GM12878 (cell line): ENCODE data around the gene MALRD1. TPM values are rescaled to one million over a fixed set of nuclear protein-coding genes. Genes with fewer than 3 reads are reported as not detected.

ENCODE experiments used
- ATAC-seq: fragments of 200-7000 bp; cut with Tn5 transposase; 3 replicates; pipeline ENCODE4 v1.9.1; 2020; ENCODE audit warnings: mild to moderate bottlenecking, moderate library complexity
- BruUV-seq: library from RNA; stranded (reverse); fragments of 400-500 nt; replicated peaks from 2 replicates; lab custom pipeline; 2021; lab: Mats Ljungman, UMichigan
- CTCF ChIA-PET: fragments of 300-600 bp; sonication (Branson Sonifier 250); formaldehyde crosslinking; extraction: SDS; loops from one replicate; lab custom pipeline; 2021; ENCODE audit warnings: inconsistent platforms; lab: Yijun Ruan, JAX
- POLR2A ChIA-PET: fragments of 350-600 bp; formaldehyde crosslinking; extraction: SDS; loops from one replicate; lab custom pipeline; 2021; ENCODE audit warnings: inconsistent platforms; lab: Charles Lee
- RAD21 ChIA-PET: fragments of 300-600 bp; sonication (Branson Sonifier 250); formaldehyde crosslinking; loops from one replicate; lab custom pipeline; 2023; ENCODE audit warnings: antibody characterized with exemption; ENCODE audit not compliant: unreplicated experiment; lab: Charles Lee
- SMC1A ChIA-PET: fragments of 300-600 bp; sonication (Branson Sonifier 250); formaldehyde crosslinking; loops from one replicate; lab custom pipeline; 2023; ENCODE audit not compliant: unreplicated experiment, uncharacterized antibody; lab: Charles Lee
- DNase-seq: peaks from one replicate; pipeline ENCODE4 v3.0.0-alpha.2; 2011; ENCODE audit warnings: low read depth, low spot score
- FAIRE-seq: peaks from 3 replicates; lab custom pipeline; 2011; peaks lifted over from hg19 to GRCh38; lab: Jason Lieb, UNC
- H2AFZ ChIP-seq: 2 replicates; pipeline ENCODE4 v1.6.0; 2011; ENCODE audit warnings: low read depth, low read length, control low read depth; ENCODE audit not compliant: control insufficient read depth
- H3K27ac ChIP-seq: 2 replicates; pipeline ENCODE4 v1.5.1; 2011; ENCODE audit warnings: control low read depth; ENCODE audit not compliant: control insufficient read depth, insufficient read depth
- H3K27me3 ChIP-seq, 2 experiments: replicated peaks in 1 of 2; 2 replicates each; pipeline versions ENCODE4 v1.6.0 to v1.6.1; 2011; ENCODE audit warnings: low read length in 1 of 2; ENCODE audit not compliant: control insufficient read depth in 2 of 2, insufficient read depth in 2 of 2
- H3K36me3 ChIP-seq, 2 experiments: 2 replicates each; pipeline ENCODE4 v1.5.1; 2011; ENCODE audit warnings: low read length in 1 of 2; ENCODE audit not compliant: control insufficient read depth in 2 of 2, insufficient read depth in 2 of 2
- H3K4me1 ChIP-seq: 2 replicates; pipeline ENCODE4 v1.6.1; 2011; ENCODE audit warnings: mild to moderate bottlenecking, low read length, moderate library complexity, mixed read lengths; ENCODE audit not compliant: control insufficient read depth, insufficient read depth
- H3K4me2 ChIP-seq: 2 replicates; pipeline ENCODE4 v1.6.0; 2011; ENCODE audit warnings: control low read depth; ENCODE audit not compliant: control insufficient read depth, insufficient read depth
- H3K4me3 ChIP-seq: fragments of 200-600 bp; sonication (generic); 2 replicates; pipeline ENCODE4 v1.5.1; 2016
- H3K79me2 ChIP-seq: 2 replicates; pipeline ENCODE4 v1.6.0; 2011; ENCODE audit warnings: low read length; ENCODE audit not compliant: control insufficient read depth, insufficient read depth
- H3K9ac ChIP-seq: 2 replicates; pipeline ENCODE4 v1.8.0; 2011; ENCODE audit warnings: low read length, control low read depth, mixed read lengths; ENCODE audit not compliant: control insufficient read depth, insufficient read depth
- H3K9me3 ChIP-seq: replicated peaks from 3 replicates; pipeline ENCODE4 v1.5.1; 2011; ENCODE audit warnings: mild to moderate bottlenecking, low read length; ENCODE audit not compliant: control insufficient read depth, insufficient read depth
- H4K20me1 ChIP-seq: 2 replicates; pipeline ENCODE4 v1.6.0; 2011; ENCODE audit not compliant: control insufficient read depth, insufficient read depth
- BACH1 ChIP-seq: fragments of 450-650 bp; IDR thresholded peaks from 2 replicates; pipeline ENCODE4 v1.6.1; 2017; ENCODE audit warnings: mild to moderate bottlenecking, borderline replicate concordance
- MXI1 ChIP-seq: fragments of 150-350 bp; IDR thresholded peaks from 2 replicates; pipeline ENCODE4 v1.6.1; 2011; ENCODE audit warnings: low read depth, mild to moderate bottlenecking, inconsistent platforms, low read length, improper control_type of control experiment
- RELA ChIP-seq: fragments of 450-650 bp; IDR thresholded peaks from 2 replicates; pipeline ENCODE4 v1.8.0; 2014; ENCODE audit warnings: borderline replicate concordance; ENCODE audit not compliant: partially characterized antibody
- SMAD1 ChIP-seq: fragments of 450-650 bp; IDR thresholded peaks from 2 replicates; pipeline ENCODE4 v1.6.1; 2018; ENCODE audit warnings: mild to moderate bottlenecking, low read depth; ENCODE audit not compliant: partially characterized antibody
- WGBS: methylation state at CpG from one replicate; pipeline ENCODE4 v1.1.6; 2016; ENCODE audit warnings: low lambda C conversion rate; ENCODE audit not compliant: insufficient replicate concordance, insufficient coverage; ENCODE audit errors: missing lambda C conversion rate; 5-methylcytosine and 5-hydroxymethylcytosine counted together
- in situ Hi-C: fragments of 300-500 bp; cut with MboI; formaldehyde crosslinking; loops from 9 replicates; pipeline ENCODE4 v1.14.3; 2018; ENCODE audit warnings: mixed read lengths
- intact Hi-C: fragments of 100-400 bp; cut with micrococcal nuclease; formaldehyde crosslinking; loops from one replicate; pipeline ENCODE4 v1.14.2; 2022; ENCODE audit not compliant: unreplicated experiment
- polyA plus RNA-seq, 11 experiments: library from polyadenylated mRNA; depleted of rRNA in 4 of 11; unstranded in 6 of 11; stranded (reverse) in 5 of 11; fragments of >200 nt; fragmentation: Nextera tagmentation in 4 of 11; fragmentation: Illumina TruSeq in 1 of 11; extraction: Ambion mirVana in 4 of 11; extraction: Trizol in 1 of 11; gene quantifications; 1 replicate in 1 of 11; 2 replicates in 10 of 11; pipeline versions ENCODE4 v1.2.1 to v1.2.3, GENCODE V29; 2011 to 2016; ENCODE audit warnings: inconsistent platforms in 2 of 11, missing spikeins in 2 of 11, low read depth in 1 of 11
- total RNA-seq, 4 experiments: library from RNA; depleted of rRNA in 3 of 4; stranded (reverse); fragments of >200 nt in 3 of 4; fragmentation: Illumina TruSeq in 1 of 4; extraction: Trizol in 1 of 4; gene quantifications; 2 replicates each; pipeline versions ENCODE4 v1.2.1 to v1.2.3, GENCODE V29; 2013 to 2021
- TF ChIP-seq, protein P1 (sequence below): fragments of 150-350 bp; IDR thresholded peaks from 2 replicates; pipeline ENCODE4 v1.6.1; 2014; ENCODE audit warnings: mild to moderate bottlenecking, low read depth, low read length
- TF ChIP-seq, protein P2 (sequence below): fragments of 450-650 bp; IDR thresholded peaks from 2 replicates; pipeline ENCODE4 v1.6.1; 2017; ENCODE audit warnings: mild to moderate bottlenecking, moderate library complexity
- TF ChIP-seq, protein P3 (sequence below): IDR thresholded peaks from 2 replicates; pipeline ENCODE4 v1.6.1; 2012; ENCODE audit warnings: low read depth, low read length, improper control_type of control experiment

MALRD1 gene
- total and polyA plus RNA-seq, 10 of the 15 experiments (the other 5 are each of a cell fraction or from before 2014, with no cell fraction given) = 0.12 to 6.6 (median 0.26) TPM; not detected in 2

DNA sequence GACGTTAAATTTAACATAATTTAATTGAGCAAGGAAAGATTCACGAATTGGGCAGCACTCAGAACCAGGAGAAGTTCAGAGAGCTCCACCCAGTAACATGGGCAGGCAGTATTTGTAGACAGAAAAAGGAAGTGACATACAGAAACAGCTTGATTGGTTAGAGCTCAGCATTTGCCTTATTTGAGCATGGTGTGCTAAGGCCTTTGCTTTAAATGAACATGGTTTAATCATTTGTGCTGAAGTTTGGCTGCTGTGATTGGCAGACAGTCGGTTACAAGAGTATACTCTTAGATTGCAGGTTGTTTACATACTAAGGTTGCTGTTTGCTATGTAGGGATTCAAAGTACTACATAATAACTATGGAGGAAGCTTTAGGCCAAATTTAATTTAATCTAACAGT, 199.2 kb downstream of the MALRD1 start (continued):
- TF ChIP-seq MXI1 (no peak), BACH1 (no peak), SMAD1 (no peak)
- TF ChIP-seq, protein P1, sequence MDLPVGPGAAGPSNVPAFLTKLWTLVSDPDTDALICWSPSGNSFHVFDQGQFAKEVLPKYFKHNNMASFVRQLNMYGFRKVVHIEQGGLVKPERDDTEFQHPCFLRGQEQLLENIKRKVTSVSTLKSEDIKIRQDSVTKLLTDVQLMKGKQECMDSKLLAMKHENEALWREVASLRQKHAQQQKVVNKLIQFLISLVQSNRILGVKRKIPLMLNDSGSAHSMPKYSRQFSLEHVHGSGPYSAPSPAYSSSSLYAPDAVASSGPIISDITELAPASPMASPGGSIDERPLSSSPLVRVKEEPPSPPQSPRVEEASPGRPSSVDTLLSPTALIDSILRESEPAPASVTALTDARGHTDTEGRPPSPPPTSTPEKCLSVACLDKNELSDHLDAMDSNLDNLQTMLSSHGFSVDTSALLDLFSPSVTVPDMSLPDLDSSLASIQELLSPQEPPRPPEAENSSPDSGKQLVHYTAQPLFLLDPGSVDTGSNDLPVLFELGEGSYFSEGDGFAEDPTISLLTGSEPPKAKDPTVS = no peak
- TF ChIP-seq, protein P2, sequence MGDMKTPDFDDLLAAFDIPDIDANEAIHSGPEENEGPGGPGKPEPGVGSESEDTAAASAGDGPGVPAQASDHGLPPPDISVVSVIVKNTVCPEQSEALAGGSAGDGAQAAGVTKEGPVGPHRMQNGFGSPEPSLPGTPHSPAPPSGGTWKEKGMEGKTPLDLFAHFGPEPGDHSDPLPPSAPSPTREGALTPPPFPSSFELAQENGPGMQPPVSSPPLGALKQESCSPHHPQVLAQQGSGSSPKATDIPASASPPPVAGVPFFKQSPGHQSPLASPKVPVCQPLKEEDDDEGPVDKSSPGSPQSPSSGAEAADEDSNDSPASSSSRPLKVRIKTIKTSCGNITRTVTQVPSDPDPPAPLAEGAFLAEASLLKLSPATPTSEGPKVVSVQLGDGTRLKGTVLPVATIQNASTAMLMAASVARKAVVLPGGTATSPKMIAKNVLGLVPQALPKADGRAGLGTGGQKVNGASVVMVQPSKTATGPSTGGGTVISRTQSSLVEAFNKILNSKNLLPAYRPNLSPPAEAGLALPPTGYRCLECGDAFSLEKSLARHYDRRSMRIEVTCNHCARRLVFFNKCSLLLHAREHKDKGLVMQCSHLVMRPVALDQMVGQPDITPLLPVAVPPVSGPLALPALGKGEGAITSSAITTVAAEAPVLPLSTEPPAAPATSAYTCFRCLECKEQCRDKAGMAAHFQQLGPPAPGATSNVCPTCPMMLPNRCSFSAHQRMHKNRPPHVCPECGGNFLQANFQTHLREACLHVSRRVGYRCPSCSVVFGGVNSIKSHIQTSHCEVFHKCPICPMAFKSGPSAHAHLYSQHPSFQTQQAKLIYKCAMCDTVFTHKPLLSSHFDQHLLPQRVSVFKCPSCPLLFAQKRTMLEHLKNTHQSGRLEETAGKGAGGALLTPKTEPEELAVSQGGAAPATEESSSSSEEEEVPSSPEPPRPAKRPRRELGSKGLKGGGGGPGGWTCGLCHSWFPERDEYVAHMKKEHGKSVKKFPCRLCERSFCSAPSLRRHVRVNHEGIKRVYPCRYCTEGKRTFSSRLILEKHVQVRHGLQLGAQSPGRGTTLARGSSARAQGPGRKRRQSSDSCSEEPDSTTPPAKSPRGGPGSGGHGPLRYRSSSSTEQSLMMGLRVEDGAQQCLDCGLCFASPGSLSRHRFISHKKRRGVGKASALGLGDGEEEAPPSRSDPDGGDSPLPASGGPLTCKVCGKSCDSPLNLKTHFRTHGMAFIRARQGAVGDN = no peak

DNA sequence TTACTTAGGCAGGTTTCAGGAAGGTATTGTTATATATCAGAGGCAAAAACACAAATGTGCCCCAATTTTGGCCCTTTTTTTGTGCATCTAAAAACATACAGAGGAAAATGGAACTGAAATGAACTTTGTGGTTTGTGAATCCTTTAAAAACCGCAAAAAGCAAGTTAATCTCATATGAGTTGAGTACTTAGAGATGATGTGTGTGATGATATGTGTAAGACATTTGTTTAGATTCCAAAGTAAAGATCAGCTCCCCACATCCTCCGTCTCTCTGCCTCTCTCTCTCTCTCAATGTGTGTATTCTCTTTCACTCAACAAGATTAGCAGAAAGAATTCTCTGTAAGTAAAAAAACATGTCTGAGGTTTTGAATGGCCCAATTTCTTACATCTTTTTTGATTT, 201.9 kb downstream of the MALRD1 start:
- ChIA-PET RAD21 (interaction anchor here (0.9 kb wide), 1 partner anchor 12 kb away, joined by 3 read pairs; no protein-coding TSS in a partner anchor), CTCF (interaction anchor here (0.5 to 1.4 kb wide), 3 partner anchors 10 to 186 kb away, joined by 3 read pairs; no protein-coding TSS in a partner anchor), POLR2A (no interaction called here), SMC1A (interaction anchor here (0.9 to 1.1 kb wide), 2 partner anchors 53 to 266 kb away, joined by 3 read pairs; no protein-coding TSS in a partner anchor)
- ATAC-seq (peak; percentile 41), DNase-seq (no peak), FAIRE-seq (no peak)
- H3K79me2 ChIP-seq = no peaks in the 10 kb centered on the region
- WGBS = 0% methylated on average over 2 of the region's 2 CpGs
- no TSS peak for BruUV-seq
- no peaks in the 10 kb centered on the region for H3K9me3 ChIP-seq
- H3K36me3 ChIP-seq = no peaks in the 10 kb centered on the region
- intact Hi-C loops (no loop called here), in situ Hi-C loops (no loop called here)
- TF ChIP-seq RELA = no peak
- TF ChIP-seq, protein P3, sequence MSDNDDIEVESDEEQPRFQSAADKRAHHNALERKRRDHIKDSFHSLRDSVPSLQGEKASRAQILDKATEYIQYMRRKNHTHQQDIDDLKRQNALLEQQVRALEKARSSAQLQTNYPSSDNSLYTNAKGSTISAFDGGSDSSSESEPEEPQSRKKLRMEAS = no peak
- H4K20me1 ChIP-seq = no peaks in the 10 kb centered on the region
- H3K9ac ChIP-seq = no peak overlapping the region
- H3K4me2 ChIP-seq = no peak overlapping the region
- H3K4me3 ChIP-seq = no peak overlapping the region
- H3K27me3 ChIP-seq = no peaks in the 10 kb centered on the region
- H3K4me1 ChIP-seq = no peaks in the 10 kb centered on the region
- no peak overlapping the region for H3K27ac ChIP-seq
- no peak overlapping the region for H2AFZ ChIP-seq
